Right atrium auricular region (tissue), 2 donors: ENCODE results near the gene OTUD1. TPM values are rescaled to one million over a fixed set of nuclear protein-coding genes. Genes with fewer than 3 reads are reported as not detected.
A peak's percentile ranks its signal among the peaks of the same experiment; 100 is the strongest.

Source experiments
- DNase-seq: peaks from one replicate; pipeline ENCODE4 v3.0.0-alpha.2; 2019; ENCODE audit warnings: low spot score
- H3K27ac ChIP-seq, 2 donors: fragments of 200-600 bp; sonication (generic); 1 replicate in 1 of 2; 2 replicates in 1 of 2; pipeline ENCODE4 v1.5.1; 2016 to 2019
- H3K27me3 ChIP-seq, 2 donors: fragments of 200-600 bp; sonication (generic); one replicate each; pipeline versions ENCODE4 v1.5.1 to v1.6.0; 2017 to 2019
- H3K36me3 ChIP-seq: fragments of 200-600 bp; sonication (generic); one replicate; pipeline ENCODE4 v1.5.1; 2016
- H3K4me1 ChIP-seq, 2 donors: fragments of 200-600 bp; sonication (generic); one replicate each; pipeline versions ENCODE4 v1.5.1 to v1.6.0; 2017 to 2019
- H3K4me3 ChIP-seq, 2 donors: fragments of 200-600 bp; sonication (generic); 1 replicate in 1 of 2; 2 replicates in 1 of 2; pipeline ENCODE4 v1.5.1; 2017 to 2019; ENCODE audit warnings: mild to moderate bottlenecking in 1 of 2, moderate library complexity in 1 of 2
- H3K9me3 ChIP-seq, 2 donors: fragments of 200-600 bp; sonication (generic); one replicate each; pipeline ENCODE4 v1.5.1; 2019
- total RNA-seq, 2 donors: library from RNA; depleted of rRNA; stranded (reverse); fragments of >200 nt; gene quantifications; one replicate each; pipeline ENCODE4 v1.1.0, GENCODE V29; 2016
- TF ChIP-seq, protein P1 (sequence below), 2 donors: fragments of 200-600 bp; sonication (generic); IDR thresholded peaks; one replicate each; pipeline ENCODE4 v1.5.1; 2019; ENCODE audit warnings: antibody characterized with exemption in 2 of 2

Gene OTUD1
- total RNA-seq, 2 donors from 2014 or later: 9.1 to 27.1 TPM

GRCh38 chr10:23432166-23432565 lies 6.7 kb upstream of the OTUD1 start:
- Histone ChIP-seq H3K4me3 (no peak overlapping the region), H3K9me3 (no peaks in the 10 kb centered on the region), H3K36me3 (no peaks in the 10 kb centered on the region), H3K27ac (no peak overlapping the region), H3K4me1 (no peaks in the 10 kb centered on the region), H3K27me3 (no peaks in the 10 kb centered on the region)
- no peak for DNase-seq
- TF ChIP-seq, protein P1, sequence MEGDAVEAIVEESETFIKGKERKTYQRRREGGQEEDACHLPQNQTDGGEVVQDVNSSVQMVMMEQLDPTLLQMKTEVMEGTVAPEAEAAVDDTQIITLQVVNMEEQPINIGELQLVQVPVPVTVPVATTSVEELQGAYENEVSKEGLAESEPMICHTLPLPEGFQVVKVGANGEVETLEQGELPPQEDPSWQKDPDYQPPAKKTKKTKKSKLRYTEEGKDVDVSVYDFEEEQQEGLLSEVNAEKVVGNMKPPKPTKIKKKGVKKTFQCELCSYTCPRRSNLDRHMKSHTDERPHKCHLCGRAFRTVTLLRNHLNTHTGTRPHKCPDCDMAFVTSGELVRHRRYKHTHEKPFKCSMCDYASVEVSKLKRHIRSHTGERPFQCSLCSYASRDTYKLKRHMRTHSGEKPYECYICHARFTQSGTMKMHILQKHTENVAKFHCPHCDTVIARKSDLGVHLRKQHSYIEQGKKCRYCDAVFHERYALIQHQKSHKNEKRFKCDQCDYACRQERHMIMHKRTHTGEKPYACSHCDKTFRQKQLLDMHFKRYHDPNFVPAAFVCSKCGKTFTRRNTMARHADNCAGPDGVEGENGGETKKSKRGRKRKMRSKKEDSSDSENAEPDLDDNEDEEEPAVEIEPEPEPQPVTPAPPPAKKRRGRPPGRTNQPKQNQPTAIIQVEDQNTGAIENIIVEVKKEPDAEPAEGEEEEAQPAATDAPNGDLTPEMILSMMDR (IDR thresholded peaks at IDR 0.05): no peak

DNA sequence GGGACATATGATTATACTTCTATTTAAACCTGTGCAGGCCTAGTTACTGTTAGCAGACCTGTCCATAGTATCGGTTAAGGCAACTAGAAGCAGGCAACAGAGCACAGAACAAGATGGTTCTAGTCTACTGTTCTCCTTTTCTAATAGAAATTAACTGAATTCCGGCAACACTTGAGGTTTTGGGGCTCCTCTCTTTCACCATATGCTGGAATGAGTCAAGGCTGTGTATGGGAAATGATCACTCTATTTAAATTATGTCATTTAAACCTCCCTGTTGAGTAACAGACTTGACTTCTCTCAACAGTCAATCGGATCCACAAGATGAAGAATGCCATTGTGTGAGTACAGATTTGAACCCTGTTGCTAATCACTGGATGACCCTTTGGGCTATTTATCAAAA lies 6.2 kb upstream of the OTUD1 start:
- Histone ChIP-seq H3K4me1 (no peaks in the 10 kb centered on the region), H3K27me3 (no peaks in the 10 kb centered on the region), H3K36me3 (no peaks in the 10 kb centered on the region), H3K9me3 (no peaks in the 10 kb centered on the region), H3K4me3 (no peak overlapping the region), H3K27ac (no peak overlapping the region)
- TF ChIP-seq, protein P1 (IDR thresholded peaks at IDR 0.05): no peak
- no peak for DNase-seq

DNA sequence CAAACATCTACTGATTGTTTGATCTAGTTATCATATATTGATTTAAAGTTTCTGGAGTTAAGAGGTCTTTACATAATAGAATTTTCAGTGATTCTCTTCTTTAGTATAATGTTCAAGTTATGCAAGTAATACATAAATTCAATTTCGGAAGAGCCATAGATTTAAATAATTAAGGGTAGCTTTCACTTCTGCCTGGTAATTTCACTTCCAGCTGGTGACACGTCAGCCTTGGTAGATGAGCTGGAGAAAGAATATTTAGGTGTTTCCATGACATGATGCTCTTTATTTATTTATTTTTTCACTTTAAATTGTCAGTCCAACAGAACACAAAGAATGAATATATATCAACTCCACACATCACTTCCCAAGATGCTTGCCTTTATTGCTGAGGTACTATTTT lies 5.2 kb upstream of the OTUD1 start:
- H3K27ac ChIP-seq: no peak overlapping the region
- TF ChIP-seq, protein P1 (IDR thresholded peaks at IDR 0.05): no peak

GRCh38 chr10:23435378-23435777 lies 3.5 kb upstream of the OTUD1 start:
- Histone ChIP-seq H3K4me3 (no peak overlapping the region), H3K27ac (no peak overlapping the region), H3K9me3 (no peaks in the 10 kb centered on the region), H3K4me1 (peaks cover 0 to 5% of the 10 kb centered on the region in 2 donors), H3K27me3 (no peaks in the 10 kb centered on the region), H3K36me3 (no peaks in the 10 kb centered on the region)
- TF ChIP-seq, protein P1 (IDR thresholded peaks at IDR 0.05): no peak
- DNase-seq: no peak

More for the DNA sequence above, 5.2 kb upstream of the OTUD1 start:
- Histone ChIP-seq H3K9me3 (no peaks in the 10 kb centered on the region), H3K4me3 (no peak overlapping the region), H3K4me1 (peaks cover 0 to 5% of the 10 kb centered on the region in 2 donors), H3K36me3 (no peaks in the 10 kb centered on the region), H3K27me3 (no peaks in the 10 kb centered on the region)
- DNase-seq: no peak

DNA sequence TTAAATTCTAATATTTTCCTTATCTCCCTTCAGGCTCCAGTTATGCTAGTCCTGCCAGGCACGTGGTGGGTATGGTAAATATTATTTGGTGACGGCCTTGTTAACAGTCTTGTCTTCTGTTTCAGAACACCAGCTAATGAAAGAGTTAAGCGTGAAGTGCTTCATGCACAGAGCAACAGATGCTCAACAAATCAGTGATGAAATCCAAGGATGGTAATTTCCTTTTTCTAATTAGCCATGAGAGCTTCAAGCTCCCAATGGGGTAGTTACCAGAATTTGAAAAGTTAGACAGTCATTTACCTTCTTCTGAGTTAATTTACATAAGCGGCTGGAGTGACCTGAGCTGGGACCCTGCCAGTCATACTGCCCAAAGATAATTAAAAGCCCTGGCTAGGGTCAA lies 1.9 kb upstream of the OTUD1 start:
- peaks cover 0 to 11% of the 10 kb centered on the region in 2 donors for H3K4me1 ChIP-seq
- TF ChIP-seq, protein P1 (IDR thresholded peaks at IDR 0.05): no peak

DNA sequence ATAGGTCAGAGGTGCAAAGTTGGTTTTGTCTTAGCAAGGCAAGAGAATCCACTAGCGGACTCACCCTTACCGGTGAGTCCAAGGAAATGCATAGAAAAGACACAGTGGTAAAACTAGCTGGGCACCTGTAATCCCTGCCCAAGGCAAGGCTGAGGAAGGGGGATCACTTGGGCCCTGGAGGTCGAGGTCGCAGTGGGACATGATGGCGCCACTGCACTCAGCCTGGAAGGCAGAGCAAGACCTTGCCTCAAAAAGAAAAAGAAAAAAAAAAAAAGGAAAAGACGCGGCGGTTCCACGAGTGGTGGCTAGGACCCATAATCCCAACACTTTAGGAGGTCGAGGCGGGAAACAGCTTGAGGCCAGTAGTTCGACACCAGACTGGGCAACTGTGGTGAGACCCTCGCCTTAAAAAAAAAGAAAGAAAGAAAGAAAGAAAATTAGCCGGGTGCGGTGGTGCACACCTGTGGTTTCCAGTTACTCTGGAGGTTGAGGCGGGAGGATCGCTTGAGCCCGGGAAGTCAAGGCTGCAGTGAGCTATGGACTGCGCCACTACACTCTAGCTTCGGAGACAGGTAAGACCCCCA lies 820 bp upstream of the OTUD1 start:
- Histone ChIP-seq H3K27ac (peak overlapping the region; percentile 80 to 88), H3K36me3 (peaks cover under 1% of the 10 kb centered on the region), H3K9me3 (no peaks in the 10 kb centered on the region), H3K4me1 (peaks cover 0 to 21% of the 10 kb centered on the region in 2 donors), H3K27me3 (no peaks in the 10 kb centered on the region), H3K4me3 (peak overlapping the region; percentile 47 to 84)
- TF ChIP-seq, protein P1 (IDR thresholded peaks at IDR 0.05): no peak
- DNase-seq: no peak

More for the DNA sequence above, 1.9 kb upstream of the OTUD1 start:
- Histone ChIP-seq H3K27me3 (no peaks in the 10 kb centered on the region), H3K4me3 (no peak overlapping the region), H3K27ac (no peak overlapping the region), H3K36me3 (no peaks in the 10 kb centered on the region), H3K9me3 (no peaks in the 10 kb centered on the region)
- no peak for DNase-seq
